Activated naive CD4-positive, alpha-beta T cell treated with anti-CD3 and anti-CD28 coated beads, Interleukin-2, amount 50 U/mL, for 16 hours (primary cell): ENCODE data around the gene CDC42EP5.

ENCODE experiments used
- DNase-seq: peaks from one replicate; pipeline ENCODE4 v3.0.0-alpha.2; 2020

The CDC42EP5 gene

GRCh38 chr19:54461613-54462012, 11.5 kb downstream of the CDC42EP5 start:
- DNase-seq = no peak

DNA sequence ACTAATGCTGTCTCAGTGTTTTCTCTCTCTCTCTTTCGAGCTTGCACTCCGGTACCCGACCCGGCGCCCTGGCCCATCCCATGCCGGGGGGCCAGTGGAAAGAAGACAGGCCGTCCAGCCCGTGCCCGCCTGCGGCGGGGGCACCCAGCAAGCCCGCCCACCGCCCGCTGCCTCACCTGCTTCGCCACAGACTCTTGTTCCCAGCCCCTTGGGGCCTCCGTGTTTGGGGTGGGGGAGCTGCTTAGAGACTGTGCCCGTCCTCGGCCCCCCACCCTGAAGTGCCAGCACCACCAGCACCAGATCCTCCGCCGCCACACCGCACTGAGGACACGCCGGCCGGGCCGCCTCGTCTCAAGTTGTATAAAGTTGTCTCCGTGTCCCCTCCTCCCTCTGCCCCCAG, 11.9 kb downstream of the CDC42EP5 start:
- no peak for DNase-seq

GRCh38 chr19:54460230-54461005, 12.7 kb downstream of the CDC42EP5 start:
- DNase-seq = no peak

GRCh38 chr19:54459282-54460229, 13.5 kb downstream of the CDC42EP5 start:
- no peak for DNase-seq

- DNase-seq = no peak
Observed at GRCh38 chr19:54458648-54459281, 14.3 kb downstream of the CDC42EP5 start.

- DNase-seq = no peak
Observed at GRCh38 chr19:54457773-54458647, 15.1 kb downstream of the CDC42EP5 start.

GRCh38 chr19:54456423-54457373, 16.4 kb downstream of the CDC42EP5 start:
- DNase-seq = no peak

- no peak for DNase-seq
Observed at GRCh38 chr19:54455786-54456422, 17.2 kb downstream of the CDC42EP5 start.

DNA sequence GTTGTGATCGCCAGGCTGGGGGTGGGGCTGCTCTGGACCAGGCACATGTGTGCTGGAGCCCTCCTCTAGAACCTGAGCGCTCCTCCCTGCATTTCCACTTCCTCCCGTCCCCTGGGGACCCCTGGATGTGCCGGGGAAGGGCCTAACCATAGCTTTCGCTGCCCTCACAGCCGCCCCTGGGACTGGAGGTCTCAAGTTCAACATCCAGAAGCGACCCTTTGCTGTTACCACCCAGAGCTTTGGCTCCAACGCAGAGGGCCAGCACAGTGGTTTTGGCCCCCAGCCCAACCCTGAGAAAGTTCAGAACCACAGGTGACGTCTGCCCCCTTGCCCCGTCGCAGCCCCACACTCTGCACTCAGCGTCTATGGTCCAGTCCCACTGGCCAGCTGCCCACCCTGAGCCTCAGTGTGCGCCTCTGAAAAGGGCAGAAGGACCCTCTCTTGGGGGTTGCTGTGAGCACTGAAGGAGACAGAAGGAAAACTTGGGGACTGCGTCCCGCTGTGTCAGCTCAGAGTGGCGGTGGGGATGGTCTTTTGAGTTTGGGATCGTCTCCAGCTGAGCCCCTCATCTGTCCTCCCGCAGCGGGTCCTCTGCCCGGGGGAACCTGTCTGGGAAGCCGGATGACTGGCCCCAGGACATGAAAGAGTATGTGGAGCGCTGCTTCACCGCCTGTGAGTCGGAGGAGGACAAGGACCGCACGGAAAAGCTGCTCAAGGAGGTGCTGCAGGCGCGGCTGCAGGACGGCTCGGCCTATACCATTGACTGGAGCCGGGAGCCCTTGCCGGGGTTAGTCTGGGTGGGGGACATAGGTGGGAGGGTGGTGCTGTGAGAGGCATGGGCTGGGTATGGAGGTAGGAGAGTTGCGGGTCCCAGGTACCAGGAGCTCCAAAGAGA, 18.1 kb downstream of the CDC42EP5 start:
- DNase-seq = no peak

DNA sequence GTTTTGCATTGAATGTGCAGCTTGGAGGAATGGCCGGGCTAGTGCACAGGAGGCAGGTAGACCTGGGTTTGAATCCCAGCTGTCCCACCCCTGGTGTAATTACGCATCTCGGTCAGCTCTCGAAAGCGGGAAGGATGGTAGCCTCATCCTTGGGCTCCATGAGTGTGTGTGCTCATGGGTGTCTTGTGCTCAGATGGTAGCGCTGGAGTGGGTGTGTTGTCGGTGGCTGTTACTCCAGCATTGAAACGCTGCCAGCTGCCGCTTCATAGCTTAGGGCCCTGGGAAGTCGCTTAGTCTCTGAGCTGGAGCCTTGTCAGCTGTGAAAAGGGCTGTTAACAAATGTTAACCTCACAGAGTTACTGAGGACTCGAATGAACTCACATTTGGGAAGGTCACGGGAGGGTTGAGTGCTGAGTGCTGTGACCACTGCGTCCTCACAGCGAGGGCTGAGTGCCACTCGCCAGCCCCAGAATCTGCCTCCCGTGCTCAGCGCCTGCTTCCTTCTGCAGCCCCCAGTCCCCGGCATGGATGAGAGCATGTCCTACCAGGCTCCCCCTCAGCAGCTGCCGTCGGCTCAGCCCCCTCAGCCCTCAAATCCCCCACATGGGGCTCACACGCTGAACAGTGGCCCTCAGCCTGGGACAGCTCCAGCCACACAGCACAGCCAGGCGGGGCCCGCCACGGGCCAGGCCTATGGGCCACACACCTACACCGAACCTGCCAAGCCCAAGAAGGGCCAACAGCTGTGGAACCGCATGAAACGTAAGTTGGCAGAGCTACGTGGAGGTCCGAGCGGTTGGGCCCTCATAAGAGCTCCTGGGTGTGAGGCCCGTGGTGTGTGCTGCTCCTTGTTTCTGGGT, 18.9 kb downstream of the CDC42EP5 start:
- no peak for DNase-seq

DNA sequence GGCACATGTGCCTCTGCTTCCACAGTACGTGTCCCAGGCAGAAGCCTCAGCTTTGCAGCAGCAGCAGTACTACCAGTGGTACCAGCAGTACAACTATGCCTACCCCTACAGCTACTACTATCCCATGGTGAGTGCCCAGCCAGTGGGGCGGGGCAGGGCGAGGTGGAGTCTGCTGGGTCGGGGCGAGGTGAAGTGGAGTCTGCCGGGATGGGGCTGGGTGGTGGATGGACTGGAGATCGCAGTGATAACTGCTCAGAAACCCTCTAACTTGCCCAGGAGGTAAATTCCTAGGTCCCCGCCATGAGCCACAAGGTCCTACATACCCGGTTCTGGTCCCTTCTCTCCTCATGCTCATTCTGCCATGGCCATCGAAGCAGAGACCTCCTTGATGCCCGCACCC, 20.5 kb downstream of the CDC42EP5 start:
- no peak for DNase-seq

DNA sequence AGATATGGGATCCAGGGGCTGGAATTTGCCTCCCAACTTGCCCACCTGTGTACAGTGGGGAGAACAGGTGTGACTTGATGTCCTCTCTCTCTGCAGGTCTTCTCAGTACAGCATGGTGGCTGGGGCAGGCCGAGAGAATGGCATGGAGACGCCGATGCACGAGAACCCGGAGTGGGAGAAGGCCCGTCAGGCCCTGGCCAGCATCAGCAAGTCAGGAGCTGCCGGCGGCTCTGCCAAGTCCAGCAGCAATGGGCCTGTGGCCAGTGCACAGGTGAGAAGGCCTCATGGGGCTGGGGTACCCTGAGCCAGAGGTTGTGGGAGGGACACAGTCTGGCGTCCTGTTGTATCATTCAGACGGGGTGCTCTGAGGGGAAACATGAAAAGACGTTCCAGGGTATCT, 21.1 kb downstream of the CDC42EP5 start:
- no peak for DNase-seq

DNA sequence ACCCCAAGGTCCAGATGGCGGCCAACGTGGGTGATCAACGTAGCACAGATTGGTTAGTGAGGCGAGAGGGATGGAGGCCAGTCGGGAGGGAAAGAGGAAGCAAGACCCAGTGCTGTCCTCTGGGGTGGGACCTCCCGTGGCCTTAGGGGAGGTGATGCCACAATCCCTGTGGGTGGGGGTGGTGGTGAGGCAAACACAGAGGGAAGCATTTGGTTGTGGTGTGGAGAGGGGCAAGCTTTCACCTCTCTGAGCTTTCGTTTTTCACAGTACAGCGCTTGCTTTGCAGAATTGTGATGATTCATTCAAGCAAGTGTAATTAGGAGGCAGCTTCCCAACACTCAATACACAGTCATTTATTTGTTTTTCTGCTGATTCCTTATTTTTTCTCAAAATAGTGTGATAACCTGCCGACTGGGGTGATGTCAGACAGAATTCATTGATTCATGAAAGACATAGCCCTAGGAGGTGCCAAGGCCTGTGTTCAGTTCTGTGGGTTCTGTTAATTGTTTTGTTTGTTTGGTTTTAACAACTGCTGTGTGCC, 21.7 kb downstream of the CDC42EP5 start:
- no peak for DNase-seq

DNA sequence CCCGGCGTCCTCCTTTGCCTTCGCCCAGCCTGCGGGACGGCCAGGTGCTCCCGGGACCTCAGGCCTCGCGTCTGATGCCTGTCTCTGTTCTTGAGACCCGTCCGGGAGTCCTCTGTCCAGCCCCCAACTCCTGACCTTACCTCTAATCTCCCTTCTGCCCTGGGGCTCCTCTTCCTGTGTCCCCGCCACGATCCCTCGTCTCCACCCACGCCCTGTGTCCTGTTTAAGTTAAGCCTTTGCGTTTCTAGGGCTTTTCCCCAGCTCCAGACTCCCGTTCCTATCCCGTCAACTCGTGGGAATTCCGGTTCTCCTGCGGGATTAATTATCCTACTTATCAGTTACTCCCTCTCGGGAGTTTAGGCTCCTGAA, 23.4 kb downstream of the CDC42EP5 start:
- DNase-seq = no peak

GRCh38 chr19:54448774-54449700, 24.1 kb downstream of the CDC42EP5 start, which contains the start of gene LENG8:
Gene LENG8 (plus strand): TSS chr19:54449199. CDS start chr19:54451345, 2,146 bp downstream.
- peak; percentile 96 for DNase-seq

DNA sequence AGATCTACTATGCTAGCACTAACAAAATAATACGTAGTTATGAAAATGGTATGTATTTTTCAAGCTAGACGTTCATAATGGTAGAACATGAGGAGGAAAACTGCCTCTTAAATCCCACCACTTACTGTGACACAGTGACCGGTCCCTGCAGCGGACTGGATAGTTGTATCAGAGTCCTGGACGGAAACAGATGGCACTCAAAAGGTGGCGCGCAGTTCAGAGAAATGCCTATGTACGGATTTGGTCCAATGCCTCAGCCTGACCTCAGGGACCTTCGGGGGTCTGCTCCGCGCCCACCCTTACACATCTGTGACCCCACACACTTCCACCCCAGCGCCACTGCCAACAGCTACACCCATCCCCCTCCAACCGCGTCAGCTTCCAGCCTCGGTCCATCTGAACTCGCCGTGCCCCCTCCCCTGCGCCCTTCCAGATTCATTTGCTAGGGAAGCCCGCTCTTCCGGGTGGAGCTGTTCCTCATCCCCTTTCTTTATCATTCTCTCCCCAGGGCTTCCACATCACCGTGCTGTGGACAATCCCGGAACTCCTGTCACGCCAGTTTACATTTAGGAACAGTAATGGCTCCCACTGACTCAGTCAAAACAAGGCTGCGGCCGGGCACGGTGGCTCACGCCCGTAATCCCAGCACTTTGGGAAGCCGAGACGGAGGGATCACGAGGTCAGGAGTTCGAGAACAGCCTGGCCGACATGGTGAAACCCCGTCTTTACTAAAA, 24.9 kb downstream of the CDC42EP5 start:
- DNase-seq = peak; percentile 46
